Right lung (tissue), 10 donors: ENCODE results near the gene TMEM170A. TPM values are rescaled to one million over a fixed set of nuclear protein-coding genes. Genes with fewer than 3 reads are reported as not detected.
"Not testable (repeated sequence)": the region's sequence is repeated elsewhere in the genome, so short reads cannot be mapped to it uniquely, and the experiment has no call there.

Source experiments
- DNase-seq, 2 donors: peaks; one replicate each; pipeline ENCODE4 v3.0.0-alpha.2; 2013
- long read RNA-seq, 8 donors: transcript quantifications; one replicate each; lab custom pipeline, GENCODE V29; 2026
- polyA plus RNA-seq, 5 donors: library from polyadenylated mRNA; unstranded; fragments of 120-200 nt; gene quantifications; one replicate each; pipeline versions ENCODE4 v1.2.1 to v1.2.3, GENCODE V29; 2013; ENCODE audit warnings: inconsistent platforms in 1 of 5, low replicate concordance in 1 of 5; ENCODE audit not compliant: insufficient read length in 5 of 5, insufficient read depth in 1 of 5

The TMEM170A gene, protein sequence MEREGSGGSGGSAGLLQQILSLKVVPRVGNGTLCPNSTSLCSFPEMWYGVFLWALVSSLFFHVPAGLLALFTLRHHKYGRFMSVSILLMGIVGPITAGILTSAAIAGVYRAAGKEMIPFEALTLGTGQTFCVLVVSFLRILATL
- 10 to 100 TPM; 27.5 to 42.3 (median 37.3) TPM for polyA plus RNA-seq
- long read RNA-seq, donor 1, full-length matches to known transcripts, result 6 of 6 reads
- long read RNA-seq, donor 1, partial matches to known transcripts, result 0 of 6 reads
- long read RNA-seq, donor 1, other reads (novel, unspliced or antisense), result 0 of 6 reads
- long read RNA-seq, donor 2, result 0 reads
- long read RNA-seq, donor 3, full-length matches to known transcripts, result 2 of 2 reads
- long read RNA-seq, donor 3, partial matches to known transcripts, result 0 of 2 reads
- long read RNA-seq, donor 3, other reads (novel, unspliced or antisense), result 0 of 2 reads
- long read RNA-seq, donor 4, full-length matches to known transcripts, result 6 of 22 reads
- long read RNA-seq, donor 4, partial matches to known transcripts, result 16 of 22 reads
- long read RNA-seq, donor 4, other reads (novel, unspliced or antisense), result 0 of 22 reads
- long read RNA-seq, donor 5, full-length matches to known transcripts, result 7 of 7 reads
- long read RNA-seq, donor 5, partial matches to known transcripts, result 0 of 7 reads
- long read RNA-seq, donor 5, other reads (novel, unspliced or antisense), result 0 of 7 reads
- long read RNA-seq, donor 6, full-length matches to known transcripts, result 10 of 10 reads
- long read RNA-seq, donor 6, partial matches to known transcripts, result 0 of 10 reads
- long read RNA-seq, donor 6, other reads (novel, unspliced or antisense), result 0 of 10 reads
- long read RNA-seq, donor 7, full-length matches to known transcripts, result 8 of 45 reads
- long read RNA-seq, donor 7, partial matches to known transcripts, result 37 of 45 reads
- long read RNA-seq, donor 7, other reads (novel, unspliced or antisense), result 0 of 45 reads
- long read RNA-seq, donor 8, partial matches to known transcripts, result 0 of 1 reads
- long read RNA-seq, donor 8, other reads (novel, unspliced or antisense), result 0 of 1 reads

DNA sequence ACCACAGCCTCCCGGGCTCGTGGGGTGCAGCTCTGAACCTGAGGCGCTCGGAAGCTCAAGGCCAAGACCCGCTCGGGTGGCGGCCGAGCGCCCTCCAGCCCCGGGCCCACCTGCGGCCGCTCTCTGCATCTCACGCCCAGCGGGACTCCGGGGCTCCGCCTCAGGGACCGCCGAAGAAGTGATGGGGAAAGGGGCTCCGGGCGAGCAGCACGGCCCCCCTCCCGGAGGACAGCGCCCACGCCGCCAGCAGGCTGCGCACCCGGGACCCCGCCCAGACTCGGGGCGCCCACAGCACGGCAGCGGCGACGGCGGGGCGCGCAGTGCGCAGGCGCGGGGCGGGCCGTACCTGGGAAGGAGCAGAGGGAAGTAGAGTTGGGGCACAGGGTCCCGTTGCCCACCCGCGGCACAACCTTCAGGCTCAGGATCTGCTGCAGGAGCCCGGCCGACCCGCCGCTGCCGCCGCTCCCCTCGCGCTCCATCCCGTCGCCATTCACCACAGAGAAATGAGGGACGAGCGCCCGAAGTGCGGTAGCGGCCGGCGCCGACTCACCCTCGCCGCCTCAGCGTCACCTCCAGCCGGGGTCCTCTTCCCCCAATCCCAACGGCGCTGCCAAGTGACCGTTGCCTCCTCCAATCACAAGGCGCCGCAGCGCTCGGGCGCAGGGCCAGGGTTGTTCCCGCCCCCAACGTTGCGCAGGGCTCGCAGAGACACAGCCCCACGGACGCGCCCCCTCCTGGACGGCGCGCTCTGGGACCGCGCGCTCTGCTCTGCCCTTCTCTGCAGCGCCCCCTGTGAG is at the start of gene TMEM170A:
TSS of gene TMEM170A (minus strand) at position 568 of the 797 bp plus-strand sequence. CDS start at position 479, 89 bp downstream.
- DNase-seq, result peak; percentile 100

DNA sequence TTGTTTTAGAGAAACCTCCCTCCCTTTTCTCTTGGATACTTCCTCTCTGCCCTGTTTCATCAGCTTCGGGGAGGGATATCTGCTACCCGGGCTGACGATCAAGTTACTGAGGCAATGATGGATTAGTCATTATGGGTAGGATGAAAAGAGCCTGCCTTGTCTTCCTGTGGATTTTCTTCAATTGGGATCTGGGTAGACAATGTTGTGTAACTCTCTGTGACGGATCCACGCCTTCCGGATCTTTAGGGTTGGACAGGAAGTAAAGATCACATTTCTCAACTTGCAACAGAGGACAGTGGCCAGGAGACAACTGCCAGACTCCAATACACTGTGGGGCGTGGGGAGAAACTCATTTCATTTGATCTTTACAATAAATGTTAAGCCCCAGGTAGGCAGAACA is 42.1 kb upstream of the TMEM170A start:
- no peak for DNase-seq

DNA sequence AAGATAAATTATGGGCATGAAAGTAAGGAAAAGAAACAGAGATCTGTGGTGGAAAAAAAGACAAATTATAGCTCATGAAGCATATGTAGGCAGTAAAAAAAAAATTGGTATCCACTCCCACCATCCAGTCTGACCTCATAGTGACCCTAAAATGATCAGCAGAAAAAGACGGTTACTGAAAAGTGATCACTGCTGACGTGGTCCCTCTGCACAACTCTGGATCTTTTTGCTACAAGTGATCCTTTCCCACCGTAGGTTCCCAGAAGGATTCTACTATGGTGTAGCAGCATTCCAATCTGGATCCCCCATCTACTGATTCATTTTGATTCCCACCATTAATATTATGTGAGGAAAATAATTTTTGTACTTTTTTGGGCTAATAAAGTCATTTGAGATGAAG is 41.6 kb upstream of the TMEM170A start:
- DNase-seq, result no peak

DNA sequence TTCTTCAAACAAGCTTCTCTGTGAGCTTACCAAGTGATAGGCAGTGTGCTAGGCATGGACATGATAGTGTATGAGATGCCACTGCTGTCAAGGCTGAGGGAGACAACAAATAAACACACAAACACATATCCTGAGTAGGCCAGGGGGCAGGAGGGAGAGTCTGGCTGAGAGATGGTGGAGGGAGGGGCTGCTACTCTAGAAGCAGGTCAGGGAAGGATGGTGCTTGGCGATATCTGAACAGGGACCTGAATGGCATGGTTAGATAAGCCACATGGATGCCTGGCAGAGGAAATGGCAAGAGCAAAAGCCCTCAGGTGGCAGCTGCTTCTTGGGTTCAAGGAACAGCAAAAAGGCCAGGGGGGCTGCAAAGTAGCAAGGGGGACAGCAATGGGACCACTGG is 39.3 kb upstream of the TMEM170A start:
- DNase-seq, result no peak

DNA sequence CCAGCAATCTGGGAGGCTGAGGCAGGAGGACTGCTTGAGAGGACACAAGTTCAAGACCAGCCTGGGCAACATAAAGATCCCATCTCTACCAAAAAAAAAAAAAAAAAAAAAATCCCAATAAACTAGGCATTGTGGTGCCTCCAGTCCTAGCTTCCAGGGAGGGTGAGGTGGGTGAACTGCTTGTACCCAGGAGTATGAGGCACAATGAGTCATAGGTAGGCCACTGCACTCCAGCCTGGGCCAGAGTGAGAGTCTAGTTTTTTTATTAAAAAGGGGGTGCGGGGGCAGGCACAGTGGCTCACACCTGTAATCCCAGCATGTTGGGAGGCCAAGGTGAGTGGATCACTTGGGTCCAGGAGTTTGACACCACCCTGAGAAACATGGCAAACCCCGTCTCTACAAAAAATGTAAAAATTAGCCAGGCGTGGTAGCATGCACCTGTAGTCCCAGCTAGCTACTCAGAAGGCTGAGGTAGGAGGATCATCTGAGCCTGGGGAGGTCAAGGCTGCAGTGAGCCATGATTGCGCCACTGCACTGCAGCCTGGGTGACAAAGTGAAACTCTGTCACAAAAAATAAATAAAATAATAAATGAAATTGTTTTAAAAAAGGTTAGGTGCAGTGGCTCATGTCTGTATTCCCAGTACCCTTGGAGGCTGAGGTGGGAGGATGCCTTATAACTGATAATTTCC is 38.6 kb upstream of the TMEM170A start:
- DNase-seq, result no peak

DNA sequence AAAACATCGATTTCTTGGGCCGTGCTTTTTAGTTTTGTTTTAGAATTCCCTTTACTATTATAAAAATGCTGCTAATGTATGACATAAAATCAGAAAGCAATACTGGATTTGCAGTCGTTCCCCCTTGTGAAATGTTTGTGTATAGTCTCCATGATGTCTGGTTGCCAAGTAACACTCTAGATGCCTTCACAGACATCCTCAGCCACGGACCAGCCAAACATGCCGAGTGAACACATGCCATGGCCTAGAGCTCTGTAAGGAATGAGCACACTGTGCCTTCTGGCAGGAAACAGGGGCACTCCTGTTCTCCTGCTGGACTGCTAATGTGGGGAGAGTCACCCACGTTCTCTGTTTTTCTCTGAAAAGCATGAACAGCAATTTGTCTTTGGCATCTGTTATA is 37.3 kb upstream of the TMEM170A start:
- not testable (repeated sequence) for DNase-seq

DNA sequence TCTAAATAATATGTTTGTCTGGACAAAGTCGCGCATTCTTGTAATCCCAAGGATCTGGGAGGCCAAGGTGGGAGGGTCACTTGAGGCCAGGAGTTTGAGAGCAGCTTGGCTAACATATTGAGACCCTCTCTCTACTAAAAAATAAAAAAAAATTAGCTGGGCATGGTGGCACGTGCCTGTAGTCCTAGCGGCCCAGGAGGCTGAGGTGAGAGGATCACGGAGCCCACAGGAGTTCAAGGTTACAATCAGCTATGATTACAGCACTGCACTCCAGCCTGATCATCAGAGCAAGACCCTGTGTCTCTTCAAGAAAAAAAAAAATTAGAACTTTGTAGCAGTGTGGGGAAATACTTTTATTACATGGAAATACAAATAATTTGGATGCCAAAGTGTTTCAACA is 36.9 kb upstream of the TMEM170A start:
- no peak for DNase-seq

DNA sequence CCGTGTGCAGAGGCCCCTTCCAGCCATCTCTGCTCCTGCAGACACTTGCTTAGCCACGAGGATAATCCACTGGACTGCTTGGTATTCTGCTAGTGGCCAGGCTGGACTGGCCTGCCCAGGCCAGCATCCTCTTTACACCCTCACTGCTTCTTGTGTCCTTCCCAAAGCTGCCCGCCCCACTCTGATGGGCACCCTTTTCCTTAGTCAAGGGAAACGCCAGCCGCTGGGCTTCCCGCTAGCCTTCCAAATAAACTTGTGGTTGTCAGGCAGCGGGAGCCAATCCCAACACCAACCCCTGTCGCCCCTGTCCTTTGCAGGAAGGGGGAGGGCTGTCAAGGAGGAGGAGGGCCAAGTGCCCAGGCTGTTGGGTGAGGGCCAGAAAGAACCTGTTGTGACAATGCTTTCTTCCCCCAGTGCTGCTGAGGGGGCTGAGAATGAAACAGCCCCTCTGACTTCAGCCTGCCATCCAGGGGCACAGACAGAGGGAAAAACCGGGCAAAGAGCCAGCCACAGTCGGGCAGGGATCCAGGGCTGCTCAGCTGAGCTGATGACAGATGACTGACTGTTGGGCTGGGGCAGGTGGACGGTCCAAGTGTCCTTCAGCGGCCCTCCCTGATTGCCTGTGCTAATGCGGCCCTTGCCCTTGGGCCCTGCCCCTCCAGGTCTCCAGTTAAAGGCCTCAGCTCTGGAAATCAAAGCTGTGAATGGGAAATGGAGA is 34.3 kb upstream of the TMEM170A start:
- DNase-seq, result not testable (repeated sequence)

DNA sequence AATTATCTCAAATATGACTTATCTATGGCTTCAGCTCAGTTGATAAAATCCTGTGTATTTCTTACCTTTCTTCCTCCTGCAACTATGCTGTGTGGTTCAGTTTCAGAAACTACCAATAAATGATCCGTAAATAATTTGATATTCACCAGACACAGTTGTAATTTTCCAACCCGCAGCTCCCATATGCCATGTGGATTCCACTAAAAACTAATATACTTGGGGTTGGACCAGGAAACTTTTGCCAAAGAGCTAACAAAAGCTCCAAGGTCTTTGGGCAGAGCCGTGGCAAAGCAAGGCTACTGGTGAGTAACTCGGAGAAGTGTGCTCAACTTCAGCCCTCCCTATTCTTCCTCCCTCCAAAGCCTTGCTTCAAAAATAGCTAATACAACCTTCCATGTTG is 33.1 kb upstream of the TMEM170A start:
- no peak for DNase-seq

DNA sequence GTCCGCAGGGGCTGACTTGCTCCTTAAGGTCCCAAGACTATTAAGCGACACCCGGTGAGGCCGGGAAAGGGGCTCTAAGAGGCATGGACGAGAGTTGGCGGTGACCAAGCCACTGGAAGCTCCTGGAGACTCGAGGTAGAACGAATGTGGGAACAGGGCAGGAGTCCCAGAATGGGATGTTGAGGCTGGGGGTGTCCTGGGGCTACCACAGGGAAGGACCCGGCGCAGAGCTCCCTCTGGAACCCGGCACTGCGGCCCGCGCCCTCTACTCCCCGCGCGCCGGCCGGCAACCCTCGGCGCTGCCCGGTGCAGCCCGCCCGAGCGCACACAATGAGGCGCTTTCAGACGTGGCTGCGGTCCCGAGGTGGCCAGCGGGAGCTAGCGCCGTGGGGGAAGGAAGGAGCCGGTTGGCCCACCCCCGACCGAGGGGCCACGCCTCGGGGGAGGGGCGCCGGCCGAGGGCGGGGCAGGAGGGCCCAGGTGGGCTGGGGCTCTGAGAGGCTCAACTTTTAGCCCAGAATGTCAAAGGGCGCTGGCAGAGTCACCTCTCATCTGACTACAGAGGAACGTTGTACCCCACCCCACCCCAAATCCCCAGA is 30.7 kb upstream of the TMEM170A start, which contains the start of gene CHST6:
TSS of gene CHST6 (minus strand) at position 366 of the 599 bp plus-strand sequence. CDS start 15,613 bp downstream, outside the sequence.
- DNase-seq, result no peak

DNA sequence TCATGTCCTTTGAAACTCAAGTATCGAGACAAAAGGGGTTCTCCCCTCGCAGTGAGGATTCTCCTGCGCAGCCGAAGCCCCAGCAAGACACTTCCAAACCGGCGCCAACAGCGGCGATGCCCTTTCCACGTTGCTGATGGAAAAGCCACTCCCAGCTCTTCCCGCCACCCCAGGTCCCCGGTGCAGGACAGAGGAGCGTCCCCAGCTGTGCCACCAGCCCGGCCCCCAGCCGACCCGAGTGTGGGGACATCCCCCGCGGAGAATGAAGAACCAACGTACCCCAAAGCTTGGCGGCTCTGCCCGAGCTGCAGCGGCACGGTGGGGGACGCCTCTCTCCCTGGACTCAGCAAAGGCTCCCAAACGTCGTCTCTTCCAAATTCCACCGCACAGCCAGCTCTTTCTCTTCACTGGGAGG is 30.2 kb upstream of the TMEM170A start:
- DNase-seq, result no peak

DNA sequence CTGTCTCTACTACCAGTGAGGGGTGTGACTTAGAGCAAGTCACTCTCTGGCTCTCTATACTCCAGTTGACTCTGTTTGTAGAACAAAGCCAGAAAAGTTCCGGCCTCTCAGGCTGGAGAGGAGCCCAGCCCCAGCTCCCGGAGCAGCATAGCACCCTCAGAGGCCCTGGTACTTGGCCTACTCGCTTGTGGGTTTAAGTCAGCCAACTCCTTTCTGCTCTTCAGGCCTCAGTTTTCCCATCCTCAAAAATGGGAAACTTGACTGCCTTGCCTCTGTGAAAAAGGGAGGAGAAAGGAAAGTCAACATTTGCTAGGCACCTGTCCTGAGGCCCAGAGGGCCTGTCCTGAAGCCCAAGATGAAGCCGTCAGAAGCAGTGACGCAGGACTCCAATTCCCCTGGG is 29.7 kb upstream of the TMEM170A start:
- DNase-seq, result no peak

DNA sequence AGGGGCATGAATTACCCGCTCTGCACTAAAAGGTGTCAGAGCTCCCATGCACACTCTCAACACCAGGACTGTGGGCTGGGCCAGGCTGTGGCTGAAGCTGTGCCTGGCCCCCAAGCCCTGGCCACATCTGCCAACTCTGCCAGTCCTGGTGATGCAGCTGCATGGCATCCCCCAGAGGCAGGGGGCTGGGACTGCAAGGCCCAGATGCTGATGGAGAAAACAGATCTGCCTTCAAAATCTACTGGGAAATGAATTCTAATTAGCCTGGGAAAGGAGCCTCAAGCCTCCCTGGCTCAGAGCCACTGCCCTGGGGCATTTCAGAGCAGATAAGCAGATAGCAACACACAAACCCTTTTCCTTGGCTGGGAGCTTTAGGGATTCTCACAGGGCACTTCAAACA is 27.4 kb upstream of the TMEM170A start:
- DNase-seq, result no peak

DNA sequence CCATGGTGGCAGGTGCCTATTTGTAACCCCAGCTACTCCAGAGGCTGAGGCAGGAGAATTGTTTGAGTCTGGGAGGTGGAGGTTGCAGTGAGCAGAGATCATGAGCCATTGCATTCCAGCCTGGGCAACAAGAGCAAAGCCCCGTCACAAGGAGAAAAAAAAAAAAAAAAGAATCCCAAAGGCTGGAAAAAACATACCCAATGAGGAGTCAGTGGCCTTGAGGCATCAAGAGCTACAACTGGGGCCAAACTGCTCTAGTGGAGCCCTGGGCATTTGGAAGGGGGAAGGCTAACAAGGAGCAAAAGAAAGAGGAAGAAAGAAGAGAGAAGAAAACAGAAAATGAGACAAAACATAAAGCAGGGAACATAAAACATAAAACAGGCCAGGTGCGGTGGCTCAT is 23.8 kb upstream of the TMEM170A start:
- DNase-seq, result no peak

DNA sequence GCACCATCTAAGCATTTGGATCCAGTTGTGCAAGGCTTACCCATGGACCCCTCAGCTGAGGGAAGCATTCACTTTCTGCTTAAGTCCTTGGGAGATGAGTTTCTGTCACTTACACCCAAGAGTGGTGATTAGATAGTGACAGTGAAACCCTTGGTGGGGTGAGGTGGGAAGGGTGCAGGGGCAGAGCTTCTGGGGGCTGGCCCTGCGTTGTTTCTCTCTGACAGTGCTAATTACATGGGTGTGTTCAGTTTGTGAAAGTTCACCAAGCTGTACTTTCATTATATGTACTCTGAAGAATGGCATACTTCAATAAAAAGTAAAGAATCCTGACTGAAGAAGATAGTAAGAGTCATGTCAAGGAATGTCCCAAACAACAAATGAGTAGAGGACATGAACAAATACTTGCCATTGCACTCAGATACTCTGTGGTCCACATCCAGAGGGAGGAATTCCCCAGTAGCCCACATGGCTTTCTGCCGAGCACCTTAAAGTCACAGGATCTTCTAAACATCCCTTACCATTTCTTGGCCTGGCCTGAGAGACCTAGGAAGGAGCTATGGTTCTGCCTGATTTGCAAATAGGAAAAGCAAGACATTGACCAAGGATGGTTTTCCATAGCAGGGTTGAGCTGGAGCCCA is 22.3 kb upstream of the TMEM170A start:
- no peak for DNase-seq

DNA sequence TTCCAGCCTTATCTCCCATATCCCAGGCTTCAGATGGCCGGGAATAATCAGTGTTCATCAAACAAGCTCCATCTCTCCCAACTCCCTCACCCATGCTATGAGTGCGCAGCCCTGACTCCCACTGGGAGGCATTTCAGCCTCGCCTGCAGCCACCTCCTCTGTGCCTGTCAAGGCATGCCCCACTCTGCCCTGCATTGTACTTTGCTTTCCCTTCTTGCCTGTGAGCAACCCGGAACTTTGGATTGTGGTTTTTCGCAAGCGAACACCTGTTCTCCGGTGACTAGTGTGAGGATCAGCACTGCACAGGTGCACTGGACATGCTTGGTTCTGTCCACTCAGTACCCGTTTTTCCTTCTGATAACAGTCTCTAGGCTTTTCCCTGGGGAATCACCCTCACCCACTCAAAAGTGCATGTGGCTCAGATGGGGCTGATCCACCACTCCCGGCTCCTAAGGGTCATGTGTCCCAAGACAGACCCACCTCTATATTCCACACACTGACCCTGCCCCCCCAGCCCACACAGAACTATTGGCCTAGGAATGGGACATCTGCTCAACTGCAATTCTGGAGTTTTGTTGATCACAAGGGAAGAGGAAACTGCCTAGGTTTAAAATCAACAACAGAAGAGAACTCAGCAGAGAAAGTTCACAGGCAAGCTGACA is 21.7 kb upstream of the TMEM170A start:
- DNase-seq, result no peak

DNA sequence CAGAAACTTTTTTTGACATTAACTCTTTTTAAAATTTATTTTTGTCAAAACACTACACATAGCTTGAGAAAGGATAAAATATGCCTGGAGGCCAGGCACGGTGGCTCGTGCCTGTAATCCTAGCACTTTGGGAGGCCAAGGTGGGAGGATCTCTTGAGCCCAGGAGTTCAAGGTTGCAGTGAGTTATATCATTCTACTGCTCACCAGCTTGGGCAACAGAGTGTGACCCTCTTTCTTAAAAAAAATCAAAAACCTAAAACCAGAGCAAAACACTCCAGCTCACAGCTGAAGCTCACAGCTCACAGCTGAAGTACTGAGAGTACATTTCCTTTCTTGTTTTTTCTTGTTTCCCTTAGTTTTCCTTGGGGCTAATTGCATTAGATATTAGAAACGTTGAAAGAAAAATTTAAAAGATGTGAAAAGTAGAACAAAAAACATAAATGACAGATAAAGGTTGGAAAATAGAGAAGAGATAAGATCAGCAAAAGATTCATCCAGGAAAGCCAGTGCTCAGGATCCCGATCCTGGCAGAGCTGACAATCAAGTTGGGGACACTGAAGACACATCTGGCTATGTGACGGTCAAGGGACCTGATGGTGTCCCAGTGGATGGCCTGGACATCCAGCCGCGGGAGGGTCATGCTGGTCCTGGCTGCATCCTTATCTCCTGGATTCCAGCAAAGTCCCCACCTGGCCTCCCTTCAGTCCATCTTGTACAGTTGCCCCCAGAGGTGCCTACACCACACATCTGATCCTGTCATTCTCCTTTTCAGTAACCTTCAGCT is 20.9 kb upstream of the TMEM170A start:
- DNase-seq, result no peak

DNA sequence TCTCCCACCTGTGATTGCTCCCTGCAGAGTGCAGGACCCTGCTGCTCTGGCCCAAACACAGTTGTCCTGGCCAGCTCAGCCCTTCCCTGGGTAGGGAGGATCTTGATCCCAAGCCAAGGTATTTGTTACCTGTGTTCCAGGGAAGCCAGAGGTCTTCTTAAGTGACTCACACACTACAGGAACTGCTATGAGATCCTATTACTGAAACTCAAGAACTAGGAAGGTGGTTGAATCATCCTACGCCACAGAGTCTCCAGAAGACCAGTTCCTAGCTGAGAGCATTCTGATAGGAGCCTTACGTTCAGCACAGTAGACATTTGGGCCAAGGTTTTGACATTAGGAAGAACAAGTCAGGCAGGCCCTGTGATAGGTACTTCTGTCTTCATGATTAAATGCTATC is 18.7 kb upstream of the TMEM170A start:
- DNase-seq, result no peak
